SHP77 (cell line): Measurements from ENCODE around the gene OLFM2.
"Not testable (repeated sequence)": the region's sequence is repeated elsewhere in the genome, so short reads cannot be mapped to it uniquely, and the experiment has no call there.

Experiments
- DNase-seq, 2 experiments: peaks; one replicate each; lab custom pipeline; 2025; lab: John Stamatoyannopoulos, UW

OLFM2 gene

DNA sequence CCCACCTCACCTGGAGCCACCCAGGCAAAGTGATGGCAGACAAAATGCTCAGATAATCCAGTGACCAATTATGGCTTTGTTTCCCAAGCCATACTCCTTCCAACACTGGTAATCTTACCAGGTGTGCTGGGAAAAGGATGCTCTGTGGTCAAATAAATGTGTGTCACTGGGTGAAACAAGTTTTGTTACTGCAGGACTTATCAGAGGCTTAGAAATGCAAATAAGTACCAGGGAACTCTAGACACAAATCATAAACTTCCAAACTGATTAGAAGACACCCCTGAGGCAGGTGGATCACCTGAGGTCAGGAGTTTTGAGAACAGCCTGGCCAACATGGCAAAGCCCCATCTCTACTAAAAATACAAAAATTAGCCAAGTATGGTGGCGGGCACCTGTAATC, 74.8 kb downstream of the OLFM2 start:
- no peak for DNase-seq

DNA sequence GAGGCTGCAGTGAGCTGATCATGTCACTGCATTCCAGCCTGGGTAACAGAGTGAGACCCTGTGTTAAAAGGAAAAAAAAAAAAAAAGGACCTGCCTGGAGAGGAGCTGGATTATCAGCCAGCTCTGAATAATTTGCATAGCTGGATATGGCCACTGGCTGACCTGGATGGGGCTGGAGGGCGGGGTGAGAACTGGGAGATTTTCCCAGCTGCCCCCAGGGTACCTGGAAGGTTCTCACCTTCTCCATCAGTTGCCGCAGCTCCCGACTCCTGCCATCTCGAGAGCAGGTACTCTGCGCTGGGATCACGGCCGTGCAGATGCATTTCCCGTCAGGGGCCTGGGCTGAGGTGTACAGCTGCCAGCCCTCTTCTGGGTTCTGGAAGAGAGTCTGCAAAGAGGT, 75.9 kb downstream of the OLFM2 start:
- DNase-seq = no peak

DNA sequence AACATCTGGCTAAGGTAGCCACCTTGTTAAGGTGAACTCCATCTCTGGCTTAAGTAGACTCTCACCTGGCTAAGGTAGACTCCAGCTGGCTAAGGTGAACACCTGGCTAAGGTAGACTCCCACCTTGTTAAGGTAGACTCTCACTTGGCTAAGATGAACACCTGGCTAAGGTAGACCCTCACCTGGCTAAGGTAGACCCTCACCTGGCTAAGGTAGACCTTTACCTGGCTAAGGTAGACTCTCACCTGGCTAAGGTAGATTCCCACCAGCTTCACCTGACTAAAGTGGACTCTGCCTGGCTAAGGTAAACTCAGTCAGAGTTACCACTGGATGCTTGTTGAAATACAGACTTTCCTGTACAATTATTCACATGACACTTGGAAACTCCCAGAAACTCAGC, 77.5 kb downstream of the OLFM2 start:
- DNase-seq = no peak

DNA sequence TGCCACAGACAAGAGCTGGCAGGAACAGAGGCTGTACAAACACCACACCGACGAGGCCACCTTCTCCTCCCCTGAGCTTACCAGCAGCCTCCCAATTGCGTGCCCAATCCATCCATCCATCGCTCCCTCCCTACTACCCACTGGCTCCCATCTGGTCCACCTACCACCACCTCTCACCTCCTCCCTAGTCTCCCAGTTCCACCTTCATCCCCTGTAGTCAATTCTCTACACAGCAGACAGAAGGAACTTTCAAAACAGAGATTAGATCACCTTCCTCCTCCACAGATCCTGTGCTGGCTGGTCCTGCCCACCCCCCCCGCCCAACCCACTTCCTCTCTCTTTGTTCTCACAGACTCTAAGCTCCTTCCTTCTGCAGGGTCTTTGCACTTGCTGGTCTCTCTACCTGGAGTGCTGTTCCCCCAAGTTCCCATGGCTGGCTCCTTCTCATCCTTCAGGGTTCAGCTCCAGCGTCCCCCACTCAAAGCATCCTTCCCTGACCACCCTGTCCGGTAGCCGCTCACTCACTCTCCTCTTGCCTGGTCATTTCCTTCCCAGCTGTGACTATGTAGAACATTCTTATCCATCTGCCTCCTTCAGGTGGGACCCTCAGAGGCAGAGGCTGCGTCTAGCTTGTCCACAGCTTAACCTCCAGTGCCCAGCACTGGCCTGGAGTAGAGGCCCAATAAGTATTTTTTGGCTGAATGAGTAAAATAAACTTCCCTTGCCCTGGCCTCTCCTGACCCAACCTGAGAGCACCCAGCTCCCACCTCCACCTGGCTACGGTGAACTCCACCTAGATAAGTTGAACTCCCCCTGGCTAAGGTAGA, 78.2 kb downstream of the OLFM2 start:
- DNase-seq = no peak

DNA sequence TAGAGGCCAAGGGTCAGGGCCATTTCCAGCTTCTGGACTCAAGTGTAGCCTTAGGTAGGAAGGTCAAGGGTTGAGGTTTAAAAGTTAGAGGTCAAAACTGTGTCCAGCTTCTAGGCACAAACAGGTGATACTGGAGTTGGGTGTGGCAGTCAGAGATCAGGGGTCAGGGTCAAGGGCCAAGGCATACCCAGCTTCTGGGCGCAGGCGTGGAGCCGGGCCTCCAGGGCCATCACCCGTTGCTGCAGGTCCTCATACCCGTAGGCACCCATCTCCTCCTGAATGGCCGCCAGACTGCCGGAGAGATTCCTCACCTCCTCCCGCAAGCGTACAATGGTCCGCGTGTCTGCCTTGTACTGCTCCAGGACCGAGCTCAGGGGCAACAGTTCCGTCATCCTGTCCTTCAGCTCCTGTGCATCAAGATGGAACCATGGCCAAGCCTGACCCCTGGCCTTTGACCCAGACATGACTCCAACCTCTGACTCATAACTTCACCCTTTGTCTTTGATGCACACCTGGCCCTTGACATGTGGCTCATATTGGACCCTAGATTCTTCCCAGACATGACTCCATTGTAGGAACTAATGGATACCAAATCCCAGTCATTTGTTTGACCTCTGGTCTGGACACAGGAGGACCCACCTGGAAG, 79.1 kb downstream of the OLFM2 start:
- no peak for DNase-seq

DNA sequence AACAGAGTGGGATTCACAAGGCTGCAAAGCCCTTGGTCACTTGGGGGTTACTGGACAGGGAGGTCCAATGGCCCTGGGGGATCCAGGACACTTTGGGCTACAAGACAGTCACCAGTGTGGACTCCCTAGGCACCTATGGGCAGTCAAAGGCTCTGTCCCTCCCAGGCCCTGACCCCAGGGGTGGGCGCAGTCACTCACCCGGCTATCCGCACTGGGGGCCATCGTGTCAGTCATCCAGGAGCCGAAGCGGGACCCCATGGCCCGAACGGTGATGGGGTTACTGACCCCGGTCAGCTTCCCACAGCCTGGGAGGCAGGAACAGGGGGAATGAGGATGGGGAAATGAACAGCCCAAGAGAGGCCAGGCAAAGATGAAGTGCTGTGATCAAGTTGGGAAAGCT, 79.7 kb downstream of the OLFM2 start:
- no peak for DNase-seq

DNA sequence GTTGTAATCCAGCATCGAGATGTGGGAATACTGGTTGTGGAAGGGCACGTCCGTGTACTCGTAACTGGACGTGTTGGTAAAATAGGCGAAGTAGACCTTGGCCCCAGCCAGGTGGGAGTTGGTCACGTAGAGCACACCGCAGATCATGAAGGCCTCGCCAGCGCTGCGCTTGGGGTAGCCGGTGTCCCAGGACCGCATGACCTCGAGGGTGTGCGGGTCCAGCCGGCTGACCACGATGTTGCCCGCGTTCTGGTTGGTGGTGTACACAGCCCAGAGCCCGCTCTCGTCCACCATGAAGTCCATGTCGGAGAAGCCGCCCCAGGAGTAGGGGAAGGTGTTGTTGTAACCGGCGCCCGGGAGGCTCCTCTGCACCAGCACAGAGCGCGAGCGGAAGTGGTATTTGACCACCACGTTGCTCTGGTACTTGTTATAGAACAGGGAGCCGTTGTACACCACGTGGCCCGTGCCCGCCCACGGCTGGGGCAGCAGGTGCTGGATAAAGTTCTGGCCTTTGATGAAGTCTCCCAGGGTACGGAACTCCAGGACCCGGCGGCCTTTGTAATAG, 82.0 kb downstream of the OLFM2 start:
- DNase-seq = no peak

DNA sequence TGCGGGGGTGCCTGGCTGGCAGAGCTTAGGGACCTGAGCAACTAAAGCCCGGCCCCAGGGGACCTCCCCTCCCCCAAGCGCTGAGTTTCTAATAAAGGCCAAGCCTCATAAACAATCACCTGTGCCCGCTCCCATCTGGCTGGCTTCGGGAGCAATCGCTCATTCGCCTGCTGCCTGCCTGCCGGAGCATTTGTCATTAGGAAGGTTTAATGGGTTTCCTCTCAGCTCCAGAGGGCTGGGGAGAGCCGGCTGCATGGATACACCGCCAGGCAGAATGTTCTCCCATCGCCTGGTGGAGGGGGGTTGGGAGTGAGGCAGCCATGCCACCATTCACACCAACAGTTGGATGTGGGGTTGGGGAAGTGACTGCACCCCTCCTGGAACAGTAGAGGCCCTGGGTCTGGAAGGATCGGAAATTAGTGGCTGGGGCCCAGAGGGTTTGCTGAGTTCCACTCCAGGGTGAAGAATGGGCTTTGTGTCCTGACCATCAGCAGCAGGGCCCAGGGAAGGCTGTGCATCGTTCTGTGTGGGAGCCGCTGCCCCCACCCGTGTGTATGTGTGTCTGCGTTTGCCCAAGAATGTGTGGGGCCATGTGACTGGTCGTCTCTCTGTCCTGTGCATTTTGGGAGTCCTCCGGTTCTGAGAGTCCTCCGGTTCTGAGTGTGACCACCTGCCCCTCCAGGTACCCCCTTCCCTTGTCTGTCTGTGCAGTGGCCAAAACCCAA, 85.9 kb downstream of the OLFM2 start:
- DNase-seq = no peak

DNA sequence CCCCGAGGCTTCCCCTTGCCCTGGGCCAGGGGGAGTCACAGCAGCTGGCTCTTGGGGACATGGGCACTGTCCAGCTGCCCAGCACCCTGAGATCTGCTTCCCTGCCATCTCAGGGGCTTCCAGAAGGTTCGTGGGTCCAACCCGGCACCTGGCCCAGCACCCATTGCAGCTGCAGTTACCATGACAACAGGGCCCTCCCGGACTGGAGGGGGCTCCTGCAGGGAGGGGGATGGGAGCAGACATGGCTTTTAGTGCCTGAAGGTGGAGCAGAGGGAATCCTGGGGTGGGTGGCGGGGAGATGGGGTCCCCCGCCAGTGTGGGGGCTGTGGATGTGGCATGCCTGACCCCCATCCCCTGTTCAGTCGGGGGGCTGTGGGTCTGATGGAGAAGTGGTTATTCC, 86.5 kb downstream of the OLFM2 start:
- no peak for DNase-seq

DNA sequence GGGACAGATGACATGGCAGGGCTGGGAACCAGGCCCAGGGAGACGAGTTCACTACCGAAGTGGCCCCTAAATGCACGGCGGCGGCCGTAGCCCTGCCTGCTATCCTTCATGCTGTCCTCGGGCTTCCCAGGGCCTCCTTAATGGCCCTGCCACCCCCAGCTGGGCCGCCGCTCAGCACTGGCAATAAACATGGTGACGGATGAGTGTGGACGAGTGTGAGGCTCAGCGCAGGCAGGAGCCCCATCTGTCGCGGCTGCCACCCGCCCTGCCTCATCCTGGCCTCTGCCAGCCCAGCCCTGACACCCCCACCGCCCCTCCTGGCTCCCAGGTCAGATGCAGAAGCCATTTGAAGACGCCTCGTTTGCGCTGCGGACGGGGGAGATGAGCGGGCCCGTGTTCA, 87.6 kb downstream of the OLFM2 start:
- DNase-seq = no peak

DNA sequence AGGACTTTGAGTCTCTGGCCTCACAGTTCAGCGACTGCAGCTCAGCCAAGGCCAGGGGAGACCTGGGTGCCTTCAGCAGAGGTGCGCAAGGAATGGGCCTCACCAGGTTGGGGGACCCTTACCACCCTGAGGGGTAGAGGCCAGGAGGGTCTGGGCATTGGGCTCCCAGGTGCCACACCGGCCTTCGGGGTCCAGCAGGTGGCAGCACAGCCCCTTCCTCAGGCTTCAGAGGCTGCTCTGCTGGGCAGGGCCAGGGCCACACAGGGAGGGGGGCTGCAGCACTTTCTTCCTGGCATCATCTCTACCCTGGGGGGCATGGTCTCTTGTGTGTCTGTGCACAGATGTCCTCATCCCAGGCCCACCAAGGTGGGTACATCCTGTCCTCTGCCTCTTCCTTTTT, 88.3 kb downstream of the OLFM2 start:
- no peak for DNase-seq

DNA sequence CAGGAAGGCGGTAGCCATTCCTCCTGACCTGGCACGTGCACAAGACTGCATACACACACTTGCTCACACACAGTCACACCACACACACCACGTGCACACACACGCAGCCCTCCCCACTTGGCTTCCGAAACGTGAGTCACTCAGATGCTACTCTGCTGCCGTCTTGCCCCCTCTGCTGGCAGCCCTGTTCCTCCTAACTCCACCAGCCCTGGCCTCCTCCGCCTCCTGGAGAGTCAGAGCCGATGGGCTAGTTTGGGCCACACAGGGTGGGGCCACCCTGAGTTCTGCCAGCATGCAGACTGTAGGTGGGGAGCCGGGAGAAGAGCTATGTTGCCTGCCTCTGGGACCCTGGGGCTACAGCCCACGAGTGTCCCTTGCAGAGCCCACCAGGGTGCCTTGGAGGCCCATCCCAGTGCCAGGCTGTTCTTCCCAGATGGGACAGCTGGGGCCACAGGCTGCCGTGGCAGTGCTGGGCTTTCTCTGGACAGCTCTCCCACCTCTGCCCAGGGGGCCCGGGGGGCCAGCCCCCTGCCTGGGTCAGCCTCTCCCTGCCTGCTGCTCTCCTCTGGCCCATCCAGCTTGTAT, 89.1 kb downstream of the OLFM2 start:
- no peak for DNase-seq

DNA sequence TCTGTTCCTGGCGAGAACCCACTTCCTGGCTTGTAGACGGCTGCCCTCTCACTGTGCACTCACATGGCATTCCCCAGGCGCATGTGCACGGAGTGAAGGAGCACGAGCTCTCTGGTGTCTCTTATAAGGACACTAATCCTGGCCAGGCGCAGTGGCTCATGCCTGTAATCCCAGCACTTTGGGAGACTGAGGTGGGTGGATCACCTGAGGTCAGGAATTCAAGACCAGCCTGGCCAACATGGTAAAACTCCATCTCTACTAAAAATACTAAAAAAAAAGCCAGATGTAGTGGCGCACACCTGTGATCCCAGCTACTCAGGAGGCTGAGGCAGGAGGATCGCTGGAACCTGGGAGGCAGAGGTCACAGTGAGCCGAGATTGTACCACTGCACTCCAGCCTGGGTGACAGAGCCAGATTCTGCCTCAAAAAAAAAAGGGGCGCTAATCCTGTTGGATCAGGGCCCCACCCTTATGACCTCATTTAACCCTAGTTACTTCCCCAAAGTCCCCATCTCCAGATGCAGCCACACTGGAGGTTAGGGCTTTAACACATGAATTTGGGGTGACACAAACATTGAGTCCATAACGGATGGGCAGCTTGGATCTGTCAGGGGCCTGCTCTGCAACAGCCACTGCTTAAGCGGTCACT, 92.6 kb downstream of the OLFM2 start:
- DNase-seq = not testable (repeated sequence)

DNA sequence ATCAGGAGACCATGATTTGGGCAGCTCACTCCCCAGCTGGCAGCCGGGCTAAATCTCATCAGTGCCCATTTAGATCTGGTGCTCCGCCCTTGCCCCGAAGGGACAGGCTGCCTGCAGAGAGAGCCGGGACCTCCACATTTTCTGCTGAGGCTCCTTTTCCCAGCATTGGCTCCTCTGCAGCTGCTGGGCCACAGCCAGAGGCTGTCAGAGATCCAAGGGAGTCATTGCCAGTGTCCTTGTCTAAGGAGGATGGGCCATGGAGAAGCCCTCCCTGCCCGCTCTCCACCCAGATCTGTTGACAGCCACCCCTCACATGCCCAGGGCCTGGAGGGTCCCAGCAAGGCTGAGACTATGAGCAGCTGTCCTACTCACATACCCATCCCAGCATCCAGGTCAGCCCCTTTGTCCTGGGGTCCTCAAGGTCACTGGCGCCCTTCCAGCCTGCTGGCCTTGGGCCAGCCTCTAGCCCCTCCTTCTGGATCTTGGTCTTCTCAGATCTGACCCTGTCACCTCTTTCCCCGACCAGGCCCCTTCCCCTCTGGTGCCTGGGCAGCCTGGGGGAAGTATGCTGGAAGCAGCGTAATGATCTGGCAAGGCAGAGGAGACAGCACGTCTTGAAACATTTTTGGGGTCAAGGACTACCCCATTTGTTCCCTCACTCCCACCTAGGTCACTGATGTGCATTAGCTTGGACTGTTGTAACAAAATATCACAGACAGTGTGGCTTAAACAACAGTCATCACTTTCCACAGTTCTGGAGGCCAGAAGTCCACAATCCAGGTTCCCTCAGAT, 93.3 kb downstream of the OLFM2 start:
- no peak for DNase-seq

DNA sequence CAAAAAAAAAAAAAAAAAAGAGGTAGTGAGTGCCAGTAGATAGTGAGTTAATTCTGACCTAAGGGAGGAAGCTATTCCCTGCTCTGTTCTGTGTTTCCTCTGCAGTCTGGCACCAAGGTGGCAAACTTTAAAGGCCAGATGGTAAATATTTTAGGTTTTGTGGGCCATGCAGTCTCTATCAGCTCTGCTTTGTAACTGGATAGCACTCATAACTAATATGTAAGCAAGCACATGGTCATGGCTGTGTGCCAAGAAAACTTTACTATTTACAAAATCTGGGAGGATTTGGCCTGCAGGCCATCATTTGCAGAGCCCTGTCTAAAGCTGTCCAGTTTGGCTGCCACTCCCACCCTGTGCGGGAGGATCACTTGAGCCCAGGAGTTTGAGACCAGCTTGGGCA, 96.9 kb downstream of the OLFM2 start:
- DNase-seq = no peak

DNA sequence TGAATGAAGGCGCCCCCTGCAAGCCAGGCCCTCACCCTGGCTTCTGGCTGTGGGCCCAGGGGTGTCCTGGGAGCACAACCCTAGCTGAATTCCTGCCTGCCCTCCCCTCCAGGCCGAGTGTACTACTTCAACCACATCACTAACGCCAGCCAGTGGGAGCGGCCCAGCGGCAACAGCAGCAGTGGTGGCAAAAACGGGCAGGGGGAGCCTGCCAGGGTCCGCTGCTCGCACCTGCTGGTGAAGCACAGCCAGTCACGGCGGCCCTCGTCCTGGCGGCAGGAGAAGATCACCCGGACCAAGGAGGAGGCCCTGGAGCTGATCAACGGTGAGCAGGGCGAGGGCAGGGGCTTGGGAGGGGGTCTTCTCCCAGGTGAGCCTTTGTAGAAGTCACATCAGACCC, 98.0 kb downstream of the OLFM2 start:
- no peak for DNase-seq

DNA sequence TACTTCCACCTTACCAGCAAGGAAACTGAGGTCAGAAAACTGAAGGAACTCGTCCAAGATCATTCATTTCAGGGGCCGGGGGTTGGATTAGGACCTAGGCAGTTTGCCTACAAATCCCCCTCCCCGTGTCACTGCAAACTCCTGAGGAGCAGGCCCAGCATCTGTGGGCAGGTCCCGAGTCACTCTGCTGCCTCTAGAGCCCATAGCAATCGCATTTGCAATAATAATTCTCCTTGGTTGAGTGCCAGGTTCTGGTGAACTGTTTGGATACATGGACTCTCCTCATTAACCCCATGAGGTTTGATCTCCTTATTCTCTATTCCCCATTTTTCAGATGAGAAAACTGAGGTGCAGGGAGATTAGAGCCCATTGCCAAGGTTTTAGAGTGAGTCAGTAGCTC, 100.3 kb downstream of the OLFM2 start:
- DNase-seq = no peak

DNA sequence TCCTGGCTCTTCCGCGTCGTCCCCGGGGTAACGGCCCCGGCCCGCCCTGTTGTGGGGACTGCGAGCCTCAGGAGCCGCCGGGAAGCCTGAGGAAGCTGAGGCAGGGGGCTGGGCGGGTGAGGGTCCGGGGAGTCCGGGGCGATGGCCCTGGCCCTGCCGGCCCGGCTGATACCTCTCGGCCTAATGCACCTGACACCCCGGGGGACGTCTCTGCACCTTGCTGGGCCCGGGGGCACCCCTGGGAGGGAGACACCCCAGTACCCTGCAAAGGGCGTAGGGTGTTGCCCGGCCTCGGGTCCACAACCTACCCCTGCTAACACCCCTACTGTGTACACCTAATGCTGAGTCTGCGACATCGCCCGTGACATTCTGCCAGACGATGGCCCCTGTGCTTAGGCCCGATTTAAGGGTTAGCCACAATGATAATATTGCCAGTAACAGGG, 100.8 kb downstream of the OLFM2 start:
- no peak for DNase-seq

DNA sequence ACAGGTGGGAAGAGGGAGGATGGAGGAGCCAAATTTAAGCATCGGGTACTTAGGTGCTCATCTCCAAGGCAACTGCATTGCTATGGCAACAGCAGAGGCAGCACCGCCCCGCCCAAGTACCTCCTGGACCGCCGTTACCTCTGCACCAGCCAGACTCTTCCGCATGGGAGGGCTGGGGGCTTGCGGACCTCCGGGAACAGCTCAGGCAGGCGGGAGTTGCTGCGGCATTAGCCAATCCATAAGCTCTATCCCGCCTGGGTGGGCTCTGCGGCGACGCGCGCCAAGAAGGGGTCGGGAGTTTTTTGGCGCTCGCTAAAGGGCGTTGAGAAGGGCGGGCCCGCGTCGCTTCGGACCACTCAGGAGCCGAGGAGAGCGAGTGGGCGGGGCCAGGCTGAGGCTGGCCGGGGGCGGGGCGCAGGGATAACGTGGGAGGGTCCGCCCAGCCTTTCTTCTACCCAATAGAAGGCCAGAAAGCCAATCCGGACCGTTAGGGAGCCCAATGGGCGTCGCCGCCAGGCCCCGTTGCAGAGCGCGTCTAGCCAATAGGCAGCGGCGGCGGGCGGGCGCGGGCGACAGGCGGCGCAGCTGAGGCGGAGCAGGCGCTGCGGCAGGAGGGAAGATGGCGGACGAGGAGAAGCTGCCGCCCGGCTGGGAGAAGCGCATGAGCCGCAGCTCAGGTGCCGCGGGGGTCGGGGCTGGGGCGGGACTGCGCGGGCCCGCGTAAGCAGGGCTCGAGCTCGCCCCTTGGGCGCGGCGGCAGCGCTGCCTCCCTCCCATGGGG, 101.4 kb downstream of the OLFM2 start, which contains the start of gene PIN1:
PIN1 (plus strand) TSS at position 593 of the 781 bp plus-strand sequence; CDS start at position 620, 27 bp downstream.
- peak; percentile 97 for DNase-seq

DNA sequence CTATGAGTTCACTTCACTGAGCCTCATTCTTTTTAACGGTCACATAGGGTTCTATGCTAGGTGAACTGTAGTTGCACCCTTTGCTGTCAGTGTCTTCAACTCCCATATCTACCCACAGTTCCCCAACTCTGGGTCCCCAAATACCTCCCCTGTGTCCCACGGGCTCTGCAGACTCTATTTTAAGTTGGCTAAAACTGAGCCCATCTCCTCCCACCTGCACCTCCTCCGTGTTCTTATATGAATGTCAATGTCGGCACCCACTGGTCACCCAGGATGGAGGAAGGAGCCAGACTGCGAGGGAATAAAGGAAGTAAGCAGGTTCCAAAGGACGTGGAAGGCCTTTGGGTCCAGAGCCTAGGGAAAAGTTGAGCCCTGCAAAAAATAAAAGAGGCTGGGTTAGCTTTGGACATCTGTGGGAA, 102.0 kb downstream of the OLFM2 start:
- DNase-seq = no peak
